GM18498 (cell line): Measurements from ENCODE around the gene DOCK6.
A peak's percentile ranks its signal among the peaks of the same experiment; 100 is the strongest.

Experiments
- ATAC-seq: cut with Tn5 transposase; IDR thresholded peaks from one replicate; pipeline ENCODE4 v1.9.1; 2021; ENCODE audit warnings: mild to moderate bottlenecking, moderate library complexity; ENCODE audit not compliant: unreplicated experiment

DOCK6 gene

GRCh38 chr19:11247391-11247790 is 14.9 kb downstream of the DOCK6 start:
- ATAC-seq, result no peak

- no peak for ATAC-seq
Observed at GRCh38 chr19:11246941-11247340, 15.4 kb downstream of the DOCK6 start.

- no peak for ATAC-seq
Observed at GRCh38 chr19:11244846-11245589, 17.3 kb downstream of the DOCK6 start.

- no peak for ATAC-seq
Observed at GRCh38 chr19:11243798-11244169, 18.5 kb downstream of the DOCK6 start.

- ATAC-seq, result peak; percentile 56
Observed at GRCh38 chr19:11242864-11243797, 19.2 kb downstream of the DOCK6 start.

- ATAC-seq, result no peak
Observed at GRCh38 chr19:11242025-11242424, 20.3 kb downstream of the DOCK6 start.

GRCh38 chr19:11240008-11240444 is 22.3 kb downstream of the DOCK6 start:
- ATAC-seq, result no peak

- no peak for ATAC-seq
Observed at GRCh38 chr19:11239377-11240000, 22.8 kb downstream of the DOCK6 start, which contains the start of gene ANGPTL8. Gene ANGPTL8 (plus strand): TSS chr19:11239619. CDS start chr19:11239638, 19 bp downstream.

GRCh38 chr19:11238781-11239376 is 23.4 kb downstream of the DOCK6 start:
- no peak for ATAC-seq

GRCh38 chr19:11238041-11238440 is 24.3 kb downstream of the DOCK6 start:
- no peak for ATAC-seq

- no peak for ATAC-seq
Observed at GRCh38 chr19:11237321-11237720, 25.0 kb downstream of the DOCK6 start.

GRCh38 chr19:11236324-11237301 is 25.7 kb downstream of the DOCK6 start:
- no peak for ATAC-seq

- no peak for ATAC-seq
Observed at GRCh38 chr19:11234486-11235075, 27.7 kb downstream of the DOCK6 start.

- ATAC-seq, result no peak
Observed at GRCh38 chr19:11233073-11233472, 29.3 kb downstream of the DOCK6 start.

GRCh38 chr19:11232555-11232954 is 29.8 kb downstream of the DOCK6 start:
- ATAC-seq, result no peak

- ATAC-seq, result no peak
Observed at GRCh38 chr19:11230621-11231386, 31.5 kb downstream of the DOCK6 start.

GRCh38 chr19:11227195-11227886 is 35.0 kb downstream of the DOCK6 start:
- no peak for ATAC-seq

- ATAC-seq, result no peak
Observed at GRCh38 chr19:11226716-11227166, 35.6 kb downstream of the DOCK6 start.
